Panc1 (cell line): ENCODE data around the gene TRIM25. TPM values are rescaled to one million over a fixed set of nuclear protein-coding genes. Genes with fewer than 3 reads are reported as not detected.

Source experiments
- ATAC-seq: fragments of 200-7000 bp; cut with Tn5 transposase; 2 replicates; pipeline ENCODE4 v1.9.1; 2020; ENCODE audit warnings: mild to moderate bottlenecking, moderate library complexity
- BruUV-seq: library from RNA; stranded (reverse); fragments of 400-500 nt; replicated peaks from 2 replicates; lab custom pipeline; 2021; lab: Mats Ljungman, UMichigan
- CTCF ChIA-PET: fragments of 300-600 bp; sonication (Branson Sonifier 250); formaldehyde crosslinking; loops from one replicate; lab custom pipeline; 2022; ENCODE audit warnings: antibody characterized with exemption; lab: Charles Lee
- POLR2A ChIA-PET: fragments of 300-600 bp; sonication (Branson Sonifier 250); formaldehyde crosslinking; loops from one replicate; lab custom pipeline; 2022; ENCODE audit warnings: antibody characterized with exemption; lab: Charles Lee
- DNase-seq: peaks from one replicate; pipeline ENCODE4 v3.0.0-alpha.2; 2010; ENCODE audit warnings: low read depth, low spot score
- H3K27ac ChIP-seq: 2 replicates; pipeline ENCODE4 v1.5.1; 2011; ENCODE audit warnings: mild to moderate bottlenecking, low read length, inconsistent platforms
- H3K27me3 ChIP-seq: fragments of 200-500 bp; sonication (Bioruptor generic); 2 replicates; pipeline ENCODE4 v1.6.0; 2014; ENCODE audit warnings: low read length, inconsistent platforms; ENCODE audit not compliant: control insufficient read depth, insufficient read depth
- H3K36me3 ChIP-seq: fragments of 200-500 bp; sonication (Bioruptor generic); 2 replicates; pipeline ENCODE4 v1.5.1; 2014; ENCODE audit warnings: inconsistent platforms, mild to moderate bottlenecking, low read length, moderate library complexity; ENCODE audit not compliant: control insufficient read depth, insufficient read depth
- H3K4me1 ChIP-seq: 2 replicates; pipeline ENCODE4 v1.5.1; 2011; ENCODE audit warnings: inconsistent platforms, mild to moderate bottlenecking, low read length, moderate library complexity; ENCODE audit not compliant: control insufficient read depth, insufficient read depth
- H3K4me3 ChIP-seq, 2 experiments: 2 replicates each; pipeline ENCODE4 v1.5.1; 2011 to 2012; ENCODE audit warnings: low read depth in 2 of 2, low read length in 2 of 2, mild to moderate bottlenecking in 2 of 2, inconsistent platforms in 1 of 2, moderate library complexity in 1 of 2
- H3K9me3 ChIP-seq: fragments of 200-500 bp; sonication (Bioruptor generic); 2 replicates; pipeline ENCODE4 v1.5.1; 2014; ENCODE audit warnings: low read depth, mild to moderate bottlenecking, inconsistent platforms, low read length, moderate library complexity; ENCODE audit not compliant: control insufficient read depth, insufficient read depth
- CTCF ChIP-seq: fragments of 450-650 bp; IDR thresholded peaks from 2 replicates; pipeline ENCODE4 v1.5.1; 2017; ENCODE audit warnings: mild to moderate bottlenecking
- POLR2AphosphoS5 ChIP-seq: IDR thresholded peaks from 2 replicates; pipeline ENCODE4 v1.6.1; 2012; ENCODE audit warnings: mild to moderate bottlenecking, low read depth, low read length, moderate library complexity
- REST ChIP-seq, 2 experiments: IDR thresholded peaks; 2 replicates each; pipeline ENCODE4 v1.6.1; 2011 to 2012; ENCODE audit warnings: low read depth in 2 of 2, control low read depth in 1 of 2, low read length in 1 of 2, mild to moderate bottlenecking in 1 of 2, moderate library complexity in 1 of 2; ENCODE audit not compliant: insufficient read depth in 1 of 2
- SIN3A ChIP-seq: IDR thresholded peaks from 2 replicates; pipeline ENCODE4 v1.6.1; 2012; ENCODE audit warnings: low read depth, mild to moderate bottlenecking, low read length, moderate library complexity, borderline replicate concordance; ENCODE audit not compliant: insufficient read depth
- TCF7L2 ChIP-seq: IDR thresholded peaks from 2 replicates; pipeline ENCODE4 v1.6.1; 2011; ENCODE audit warnings: mild to moderate bottlenecking, low read depth, low read length, inconsistent platforms
- in situ Hi-C: cut with HindIII; loops from 2 replicates; pipeline ENCODE4 v1.10.0; 2016; ENCODE audit warnings: low sequenced_read_pairs, low pct_unique_long_range_greater_than_20kb
- intact Hi-C: fragments of 100-400 bp; cut with micrococcal nuclease; formaldehyde crosslinking; loops from one replicate; pipeline ENCODE4 v1.10.0; 2022; ENCODE audit not compliant: unreplicated experiment
- total RNA-seq: library from RNA; stranded (reverse); gene quantifications from one replicate; pipeline ENCODE4 v1.2.1, GENCODE V29; 2021; ENCODE audit not compliant: unreplicated experiment

The TRIM25 gene
- total RNA-seq, 1 experiment from 2014 or later: 73.2 TPM

GRCh38 chr17:56919717-56920116, 5.9 kb upstream of the TRIM25 start:
- H3K9me3 ChIP-seq: peaks cover 11% of the 10 kb centered on the region; the same call in 1 of the 2 replicates
- peaks cover 20% of the 10 kb centered on the region for H3K4me1 ChIP-seq
- no TSS peak for BruUV-seq
- in situ Hi-C loops: no loop called here
- no peak overlapping the region for H3K27ac ChIP-seq
- TF ChIP-seq POLR2AphosphoS5 (no peak), CTCF (no peak), SIN3A (no peak), TCF7L2 (no peak), REST (IDR thresholded peaks at IDR 0.05; ENCODE audit: insufficient read depth in 1 of 2, low read depth in 2 of 2, low read length in 1 of 2) (no peak)
- ChIA-PET POLR2A (interaction anchor here (0.7 kb wide), 1 partner anchor 133 kb away, joined by 3 read pairs; no protein-coding TSS in a partner anchor), CTCF (no interaction called here)
- H3K4me3 ChIP-seq: no peak overlapping the region
- DNase-seq (no peak), ATAC-seq (no peak)
- H3K36me3 ChIP-seq: no peaks in the 10 kb centered on the region
- no peaks in the 10 kb centered on the region for H3K27me3 ChIP-seq
- intact Hi-C loops: no loop called here

- Histone ChIP-seq H3K4me3 (no peak overlapping the region), H3K4me1 (peaks cover 20% of the 10 kb centered on the region), H3K36me3 (peaks cover 4% of the 10 kb centered on the region; the same call in 1 of the 2 replicates), H3K27ac (no peak overlapping the region; the same call in 1 of the 2 replicates), H3K9me3 (peaks cover 11% of the 10 kb centered on the region; the same call in 1 of the 2 replicates), H3K27me3 (no peaks in the 10 kb centered on the region)
- in situ Hi-C loops (no loop called here), intact Hi-C loops (no loop called here)
- ChIA-PET CTCF (no interaction called here), POLR2A (interaction anchor here (0.7 kb wide), 1 partner anchor 133 kb away, joined by 3 read pairs; no protein-coding TSS in a partner anchor)
- DNase-seq: no peak
- BruUV-seq: no TSS peak
- no peak for ATAC-seq
- no peak for TF ChIP-seq CTCF
- TF ChIP-seq TCF7L2: no peak
- TF ChIP-seq SIN3A: no peak
- TF ChIP-seq POLR2AphosphoS5: no peak
- no peak for TF ChIP-seq REST (IDR thresholded peaks at IDR 0.05; ENCODE audit: insufficient read depth in 1 of 2, low read depth in 2 of 2, low read length in 1 of 2)
These were observed 5.1 kb upstream of the TRIM25 start for GRCh38 chr17:56918916-56919315.
